ENCODE measurements around the gene SLC24A4.

DNA sequence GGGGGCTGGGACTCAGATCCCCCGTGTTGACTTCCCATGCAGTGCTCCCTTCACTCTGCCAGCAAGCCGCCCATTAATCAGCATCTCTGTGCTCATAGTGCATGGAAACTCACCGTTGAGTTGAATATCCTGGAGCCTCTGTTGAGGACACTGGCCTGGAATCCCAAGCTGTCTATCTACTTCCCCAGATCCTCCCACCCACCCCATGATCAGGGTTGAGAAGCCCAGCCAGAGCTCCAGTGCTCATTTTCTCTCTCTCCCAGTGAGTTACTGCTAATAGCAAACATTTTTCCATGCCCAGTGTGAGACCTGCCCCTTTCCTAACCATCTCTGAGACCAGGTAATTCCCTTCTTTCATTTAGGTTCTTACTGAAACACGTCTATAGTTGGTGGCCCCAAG, 88.2 kb downstream of the SLC24A4 start:
- TF ChIP-seq, protein P1, sequence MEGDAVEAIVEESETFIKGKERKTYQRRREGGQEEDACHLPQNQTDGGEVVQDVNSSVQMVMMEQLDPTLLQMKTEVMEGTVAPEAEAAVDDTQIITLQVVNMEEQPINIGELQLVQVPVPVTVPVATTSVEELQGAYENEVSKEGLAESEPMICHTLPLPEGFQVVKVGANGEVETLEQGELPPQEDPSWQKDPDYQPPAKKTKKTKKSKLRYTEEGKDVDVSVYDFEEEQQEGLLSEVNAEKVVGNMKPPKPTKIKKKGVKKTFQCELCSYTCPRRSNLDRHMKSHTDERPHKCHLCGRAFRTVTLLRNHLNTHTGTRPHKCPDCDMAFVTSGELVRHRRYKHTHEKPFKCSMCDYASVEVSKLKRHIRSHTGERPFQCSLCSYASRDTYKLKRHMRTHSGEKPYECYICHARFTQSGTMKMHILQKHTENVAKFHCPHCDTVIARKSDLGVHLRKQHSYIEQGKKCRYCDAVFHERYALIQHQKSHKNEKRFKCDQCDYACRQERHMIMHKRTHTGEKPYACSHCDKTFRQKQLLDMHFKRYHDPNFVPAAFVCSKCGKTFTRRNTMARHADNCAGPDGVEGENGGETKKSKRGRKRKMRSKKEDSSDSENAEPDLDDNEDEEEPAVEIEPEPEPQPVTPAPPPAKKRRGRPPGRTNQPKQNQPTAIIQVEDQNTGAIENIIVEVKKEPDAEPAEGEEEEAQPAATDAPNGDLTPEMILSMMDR (optimal IDR thresholded peaks at IDR 0.05 in 1 of 3, IDR thresholded peaks at IDR 0.05 in 1 of 3, conservative IDR thresholded peaks at IDR 0.05 in 1 of 3; ENCODE audit: extremely low read depth in 1 of 3, insufficient read depth in 2 of 3, low read length in 3 of 3): no peak
- no peak for TF ChIP-seq EZH2 (IDR thresholded peaks at IDR 0.05; ENCODE audit: low read length)
